K562 (cell line): ENCODE data around the gene ADGRE2. TPM values are rescaled to one million over a fixed set of nuclear protein-coding genes. Genes with fewer than 3 reads are reported as not detected.
A peak's percentile ranks its signal among the peaks of the same experiment; 100 is the strongest.
"Not testable (repeated sequence)": the region's sequence is repeated elsewhere in the genome, so short reads cannot be mapped to it uniquely, and the experiment has no call there.

Experiments
- ATAC-seq: fragments of 200-7000 bp; cut with Tn5 transposase; 3 replicates; pipeline ENCODE4 v1.9.1; 2020; ENCODE audit warnings: moderate library complexity
- BruUV-seq: library from RNA; stranded (reverse); fragments of 400-500 nt; replicated peaks from 2 replicates; lab custom pipeline; 2021; lab: Mats Ljungman, UMichigan
- CTCF ChIA-PET: fragments of 300-600 bp; formaldehyde crosslinking; extraction: SDS; loops from one replicate; lab custom pipeline; 2021; ENCODE audit warnings: low intra/inter-chr PET ratio; lab: Yijun Ruan, JAX
- POLR2A ChIA-PET: fragments of 300-600, 350-650 bp; sonication (Branson Sonifier 250); formaldehyde crosslinking; extraction: SDS; loops from one replicate; lab custom pipeline; 2021; ENCODE audit warnings: antibody characterized with exemption, inconsistent platforms; lab: Yijun Ruan, JAX
- DNase-seq, 4 experiments: peaks; one replicate each; pipeline versions ENCODE4 v3.0.0 to v3.0.0-alpha.2; 2011 to 2018; ENCODE audit warnings: low spot score in 3 of 4, mixed read lengths in 3 of 4; ENCODE audit errors: extremely low read depth in 1 of 4
- FAIRE-seq: peaks from 2 replicates; lab custom pipeline; 2011; peaks lifted over from hg19 to GRCh38; lab: Jason Lieb, UNC
- H2AFZ ChIP-seq: 2 replicates; pipeline ENCODE4 v1.6.0; 2011; ENCODE audit warnings: low read depth, low read length, control low read depth, inconsistent platforms
- H3K27ac ChIP-seq: fragments of 200-600 bp; 3 replicates; pipeline ENCODE4 v1.8.0; 2011; ENCODE audit warnings: low read depth, mild to moderate bottlenecking, control low read depth, inconsistent platforms, low read length, moderate library complexity, mixed read lengths; ENCODE audit errors: extremely low read depth
- H3K27me3 ChIP-seq, 2 experiments: fragments of 300-600 bp in 1 of 2; 2 replicates in 1 of 2; 3 replicates in 1 of 2; pipeline versions ENCODE4 v1.6.0 to v1.8.0; 2011; ENCODE audit warnings: inconsistent platforms in 2 of 2, low read length in 2 of 2, mild to moderate bottlenecking in 1 of 2, mixed read lengths in 1 of 2, moderate library complexity in 1 of 2; ENCODE audit not compliant: control insufficient read depth in 2 of 2, insufficient read depth in 2 of 2
- H3K36me3 ChIP-seq: fragments of 300-600 bp; 3 replicates; pipeline ENCODE4 v1.8.0; 2011; ENCODE audit warnings: mild to moderate bottlenecking, low read length, inconsistent platforms; ENCODE audit not compliant: control insufficient read depth, insufficient read depth
- H3K4me1 ChIP-seq, 2 experiments: fragments of 200-600 bp in 1 of 2; replicated peaks in 1 of 2; 2 replicates in 1 of 2; 3 replicates in 1 of 2; pipeline versions ENCODE4 v1.5.1 to v1.8.0; 2011; ENCODE audit warnings: inconsistent platforms in 2 of 2, low read length in 2 of 2, mild to moderate bottlenecking in 1 of 2, mixed read lengths in 1 of 2, moderate library complexity in 1 of 2; ENCODE audit not compliant: control insufficient read depth in 2 of 2, insufficient read depth in 2 of 2
- H3K4me2 ChIP-seq: 2 replicates; pipeline ENCODE4 v1.6.1; 2011; ENCODE audit warnings: low read length, control low read depth, inconsistent platforms, mixed read lengths; ENCODE audit not compliant: insufficient read depth
- H3K4me3 ChIP-seq: fragments of 200-600 bp; sonication (generic), shearing (Covaris generic); 2 replicates; pipeline ENCODE4 v1.5.1; 2016; ENCODE audit warnings: control low read depth, inconsistent platforms
- H3K79me2 ChIP-seq: fragments of 200-600 bp; 3 replicates; pipeline ENCODE4 v1.8.0; 2011; ENCODE audit warnings: low read length, inconsistent platforms; ENCODE audit not compliant: control insufficient read depth, insufficient read depth
- H3K9ac ChIP-seq, 2 experiments: 2 replicates each; pipeline versions ENCODE4 v1.6.0 to v1.6.1; 2011; ENCODE audit warnings: low read depth in 2 of 2, low read length in 2 of 2, control low read depth in 1 of 2, inconsistent platforms in 1 of 2, mild to moderate bottlenecking in 1 of 2, mixed read lengths in 1 of 2; ENCODE audit not compliant: insufficient read depth in 1 of 2
- H3K9me1 ChIP-seq: one replicate; pipeline ENCODE4 v1.6.0; 2011; ENCODE audit warnings: inconsistent platforms, mild to moderate bottlenecking, low read length, moderate library complexity; ENCODE audit not compliant: control insufficient read depth, insufficient read depth
- H3K9me3 ChIP-seq: replicated peaks from 2 replicates; pipeline ENCODE4 v1.5.1; 2011; ENCODE audit warnings: low read depth, low read length, inconsistent platforms; ENCODE audit not compliant: control insufficient read depth, insufficient read depth
- H4K20me1 ChIP-seq: replicated peaks from 2 replicates; pipeline ENCODE4 v1.6.1; 2011; ENCODE audit warnings: low read length, inconsistent platforms, mixed read lengths; ENCODE audit not compliant: control insufficient read depth, insufficient read depth
- RBFOX2 ChIP-seq: fragments of 200-400 bp; formaldehyde crosslinking; IDR thresholded peaks from 2 replicates; pipeline ENCODE4 v1.6.1; 2017; ENCODE audit warnings: low read depth, mild to moderate bottlenecking, low read length, moderate library complexity
- XRCC4 ChIP-seq: IDR thresholded peaks from one replicate; pipeline ENCODE4 v1.6.1; 2011; ENCODE audit not compliant: insufficient read depth, insufficient read length; ENCODE audit errors: extremely low read depth
- WGBS: fragments of 100-300 bp; shearing (Covaris generic); methylation state at CpG from one replicate; pipeline ENCODE4 v1.1.6; 2016; ENCODE audit warnings: low coverage, mixed read lengths; ENCODE audit not compliant: insufficient coverage; ENCODE audit errors: missing lambda C conversion rate; 5-methylcytosine and 5-hydroxymethylcytosine counted together
- in situ Hi-C: fragments of 300-500 bp; cut with MboI; formaldehyde crosslinking; loops from 4 replicates; pipeline ENCODE4 v1.15.0; 2018; ENCODE audit warnings: inconsistent platforms, mixed read lengths
- intact Hi-C: fragments of 100-400 bp; cut with micrococcal nuclease; formaldehyde crosslinking; loops from 2 replicates; pipeline ENCODE4 v1.14.2; 2022
- polyA plus RNA-seq, 8 experiments: library from polyadenylated mRNA; depleted of rRNA in 4 of 8; stranded (reverse) in 5 of 8; unstranded in 3 of 8; fragments of >200 nt; fragmentation: Nextera tagmentation in 2 of 8; fragmentation: Illumina TruSeq in 1 of 8; extraction: Ambion mirVana in 2 of 8; extraction: Trizol in 1 of 8; gene quantifications; 2 replicates each; pipeline versions ENCODE4 v1.2.1 to v1.2.3, GENCODE V29; 2011 to 2014; ENCODE audit warnings: inconsistent platforms in 1 of 8, missing spikeins in 1 of 8
- total RNA-seq, 7 experiments: library from RNA; depleted of rRNA in 6 of 7; stranded (reverse); fragments of >200 nt in 6 of 7; fragmentation: Illumina TruSeq in 2 of 7; extraction: Trizol in 2 of 7; gene quantifications; 2 replicates each; pipeline versions ENCODE4 v1.2.1 to v1.2.3, GENCODE V29; 2011 to 2021; ENCODE audit warnings: low replicate concordance in 1 of 7

Gene ADGRE2
- total and polyA plus RNA-seq, 9 of the 15 experiments (the other 6 are each of a cell fraction or from before 2014, with no cell fraction given): 4.3 to 17.3 (median 9.8) TPM

DNA sequence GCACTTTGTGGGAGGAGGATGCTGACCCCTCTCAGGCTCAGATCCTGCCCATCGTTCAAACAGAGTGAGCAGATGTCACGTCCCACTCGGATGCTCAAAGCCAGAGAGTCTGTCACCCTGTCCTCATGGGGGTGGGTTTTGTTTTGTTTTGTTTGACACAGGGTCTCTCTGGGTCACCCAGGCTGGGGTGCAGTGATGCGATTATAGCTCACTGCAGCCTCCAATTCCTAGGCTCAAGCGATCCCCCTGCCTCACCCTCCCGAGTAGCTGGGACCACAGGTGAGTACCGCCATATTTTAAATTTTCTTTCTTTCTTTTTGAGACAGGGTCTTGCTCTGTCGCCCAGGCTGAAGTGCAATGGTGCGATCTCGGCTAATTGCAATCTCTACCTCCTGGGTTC lies 4.0 kb downstream of the ADGRE2 start:
- H2AFZ ChIP-seq: no peak overlapping the region
- no peak for FAIRE-seq
- no peak overlapping the region for H3K27ac ChIP-seq
- H3K9ac ChIP-seq: no peak overlapping the region
- WGBS: 81% methylated on average over 10 of the region's 10 CpGs
- H3K4me1 ChIP-seq: peaks cover 0 to 23% of the 10 kb centered on the region in 2 experiments; a peak in 3 of 5 replicates
- H3K36me3 ChIP-seq: peaks cover 35% of the 10 kb centered on the region; the same call in 2 of the 3 replicates
- ChIA-PET POLR2A (interaction anchor here (0.7 to 1.2 kb wide), 2 partner anchors 11 to 84 kb away, joined by 3 read pairs; partner anchors contain the start of gene ZNF333), CTCF (no interaction called here)
- no peak for DNase-seq
- no peak overlapping the region for H3K4me3 ChIP-seq
- no peaks in the 10 kb centered on the region for H3K9me1 ChIP-seq
- H3K79me2 ChIP-seq: peaks cover 22% of the 10 kb centered on the region
- intact Hi-C loops (no loop called here), in situ Hi-C loops (no loop called here)
- no peak for ATAC-seq
- H4K20me1 ChIP-seq: no peaks in the 10 kb centered on the region
- H3K4me2 ChIP-seq: no peak overlapping the region
- no peaks in the 10 kb centered on the region for H3K9me3 ChIP-seq
- BruUV-seq: TSS peak; percentile 9
- TF ChIP-seq RBFOX2 (0 out of 2 replicates have a peak, but pooled peaks have one; percentile 29), XRCC4 (no peak)
- H3K27me3 ChIP-seq: no peaks in the 10 kb centered on the region

DNA sequence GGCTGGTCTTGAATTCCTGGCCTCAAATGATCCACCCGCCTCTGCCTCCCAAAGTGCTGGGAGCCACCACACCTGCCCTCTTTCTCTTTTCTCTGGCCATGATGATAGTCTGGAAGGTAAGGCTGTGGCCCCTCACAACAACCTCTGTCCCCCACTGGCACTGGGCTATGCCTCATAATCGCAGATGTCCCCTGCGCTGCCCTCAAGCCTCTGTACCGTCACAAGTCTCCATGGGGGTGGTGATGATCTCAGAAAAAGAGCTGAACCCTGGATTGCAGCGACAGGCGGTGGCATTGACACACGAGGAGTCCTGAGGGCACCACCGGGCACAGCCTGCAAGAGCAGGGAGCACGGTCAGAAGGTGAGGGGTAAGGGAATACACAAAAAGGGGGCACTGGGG lies 4.6 kb downstream of the ADGRE2 start:
- CTCF ChIA-PET, H3K9ac ChIP-seq, FAIRE-seq, H3K27ac ChIP-seq, H2AFZ ChIP-seq, H3K4me2 ChIP-seq, intact Hi-C loops, H3K27me3 ChIP-seq, in situ Hi-C loops, H3K9me1 ChIP-seq, H4K20me1 ChIP-seq, DNase-seq, H3K4me3 ChIP-seq, H3K9me3 ChIP-seq, ATAC-seq, BruUV-seq: not testable (repeated sequence)
- H3K36me3 ChIP-seq: peaks cover 42% of the 10 kb centered on the region; the same call in 2 of the 3 replicates
- peaks cover 22% of the 10 kb centered on the region for H3K79me2 ChIP-seq
- H3K4me1 ChIP-seq: peaks cover 0 to 23% of the 10 kb centered on the region in 2 experiments; a peak in 3 of 5 replicates
- WGBS: 90% methylated on average over 2 of the region's 9 CpGs
- POLR2A ChIA-PET: interaction anchor here (1.2 kb wide), 1 partner anchor 83 kb away, joined by 3 read pairs; the partner anchor contains the start of gene ZNF333
